Measurements from ENCODE around the gene MUTYH.

The MUTYH gene

DNA sequence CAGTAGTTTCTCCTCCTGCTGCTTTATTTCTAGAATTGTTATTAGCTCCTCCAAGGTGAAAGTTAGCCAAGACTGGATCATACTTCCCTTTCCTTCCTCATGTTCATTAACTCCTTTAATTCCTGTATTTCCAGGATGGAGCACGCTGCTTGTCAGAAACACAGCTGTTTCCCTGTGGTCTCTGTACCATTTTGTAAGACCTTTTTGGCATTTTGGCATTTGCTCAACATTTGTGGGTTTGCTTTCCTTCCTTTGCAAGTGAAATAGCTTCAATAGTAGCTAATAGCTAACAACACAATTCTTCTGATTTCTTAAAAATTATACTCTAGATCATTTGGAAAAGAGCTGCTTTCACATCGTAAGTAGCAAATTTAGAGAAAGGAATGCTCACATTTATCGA lies 57.9 kb downstream of the MUTYH start:
- H2AFZ ChIP-seq: no peak overlapping the region
- TF ChIP-seq, protein P1, sequence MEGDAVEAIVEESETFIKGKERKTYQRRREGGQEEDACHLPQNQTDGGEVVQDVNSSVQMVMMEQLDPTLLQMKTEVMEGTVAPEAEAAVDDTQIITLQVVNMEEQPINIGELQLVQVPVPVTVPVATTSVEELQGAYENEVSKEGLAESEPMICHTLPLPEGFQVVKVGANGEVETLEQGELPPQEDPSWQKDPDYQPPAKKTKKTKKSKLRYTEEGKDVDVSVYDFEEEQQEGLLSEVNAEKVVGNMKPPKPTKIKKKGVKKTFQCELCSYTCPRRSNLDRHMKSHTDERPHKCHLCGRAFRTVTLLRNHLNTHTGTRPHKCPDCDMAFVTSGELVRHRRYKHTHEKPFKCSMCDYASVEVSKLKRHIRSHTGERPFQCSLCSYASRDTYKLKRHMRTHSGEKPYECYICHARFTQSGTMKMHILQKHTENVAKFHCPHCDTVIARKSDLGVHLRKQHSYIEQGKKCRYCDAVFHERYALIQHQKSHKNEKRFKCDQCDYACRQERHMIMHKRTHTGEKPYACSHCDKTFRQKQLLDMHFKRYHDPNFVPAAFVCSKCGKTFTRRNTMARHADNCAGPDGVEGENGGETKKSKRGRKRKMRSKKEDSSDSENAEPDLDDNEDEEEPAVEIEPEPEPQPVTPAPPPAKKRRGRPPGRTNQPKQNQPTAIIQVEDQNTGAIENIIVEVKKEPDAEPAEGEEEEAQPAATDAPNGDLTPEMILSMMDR (IDR thresholded peaks at IDR 0.05): no peak
- H3K4me2 ChIP-seq (ENCODE audit: low read length): no peak overlapping the region
- no peak overlapping the region for H3K9ac ChIP-seq
- H3K27ac ChIP-seq: no peak overlapping the region
- no peaks in the 10 kb centered on the region for H3K79me2 ChIP-seq
- H3K36me3 ChIP-seq (ENCODE audit: control insufficient read depth, insufficient read depth, low read length): no peaks in the 10 kb centered on the region
- no peaks in the 10 kb centered on the region for H3K27me3 ChIP-seq (ENCODE audit: control insufficient read depth, insufficient read depth, low read length)
- H3K9me3 ChIP-seq (ENCODE audit: control insufficient read depth, low read length): no peaks in the 10 kb centered on the region
- no peaks in the 10 kb centered on the region for H3K4me1 ChIP-seq
- no peak overlapping the region for H3K4me3 ChIP-seq (ENCODE audit: low read depth, low read length)
